Stimulated activated CD8-positive, alpha-beta memory T cell treated with anti-CD3 and anti-CD28 coated beads, Interleukin-12 subunit alpha, Interleukin-12 subunit beta, amount 100 ng/mL, for 24 hours (primary cell): ENCODE measurements around the gene PRKAR1B.
"Not testable (repeated sequence)": the region's sequence is repeated elsewhere in the genome, so short reads cannot be mapped to it uniquely, and the experiment has no call there.

Source experiments
- DNase-seq: peaks from one replicate; pipeline ENCODE4 v3.0.0-alpha.2; 2020; ENCODE audit errors: extremely low read depth

The PRKAR1B gene

GRCh38 chr7:644381-645305 lies 82.4 kb downstream of the PRKAR1B start:
- no peak for DNase-seq

GRCh38 chr7:641966-642365 lies 85.1 kb downstream of the PRKAR1B start:
- no peak for DNase-seq

- no peak for DNase-seq
These were observed 85.8 kb downstream of the PRKAR1B start for GRCh38 chr7:641269-641671.

DNA sequence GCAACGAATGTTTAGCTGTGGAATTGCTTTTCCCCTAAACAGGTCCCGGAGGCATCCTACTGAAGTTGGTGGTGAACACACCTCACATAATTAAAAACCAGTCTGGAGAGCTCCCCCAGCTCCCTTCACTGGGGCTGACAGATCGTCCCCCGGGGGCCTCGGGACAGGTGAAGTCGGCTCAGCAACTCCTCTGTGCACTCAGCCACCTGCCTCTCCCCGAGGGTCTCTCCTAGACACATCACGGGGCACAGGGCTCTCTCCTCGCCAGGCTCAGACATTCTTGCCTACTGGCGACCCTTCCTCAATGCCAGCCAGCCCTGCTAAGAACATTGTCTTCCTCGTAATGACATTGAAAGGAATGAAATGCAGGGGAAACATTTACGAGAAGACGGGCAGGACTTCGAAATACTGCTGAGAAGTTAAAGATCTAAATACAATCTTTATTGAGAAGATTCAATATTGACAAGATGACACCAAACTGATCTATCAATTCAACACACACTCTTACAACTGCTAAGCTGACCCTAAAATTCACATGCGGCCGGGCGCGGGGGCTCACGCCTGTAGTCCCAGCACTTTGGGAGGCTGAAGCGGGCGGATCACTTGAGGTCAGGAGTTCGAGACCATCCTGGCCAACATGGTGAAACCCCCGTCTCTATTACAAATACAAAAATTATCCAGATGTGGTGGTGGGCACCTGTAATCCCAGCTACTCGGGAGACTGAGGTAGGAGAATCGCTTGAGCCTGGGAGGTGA lies 88.6 kb downstream of the PRKAR1B start:
- no peak for DNase-seq

GRCh38 chr7:637826-638225 lies 89.3 kb downstream of the PRKAR1B start:
- no peak for DNase-seq

GRCh38 chr7:636396-636795 lies 90.7 kb downstream of the PRKAR1B start:
- no peak for DNase-seq

GRCh38 chr7:635687-636382 lies 91.2 kb downstream of the PRKAR1B start:
- DNase-seq: not testable (repeated sequence)

DNA sequence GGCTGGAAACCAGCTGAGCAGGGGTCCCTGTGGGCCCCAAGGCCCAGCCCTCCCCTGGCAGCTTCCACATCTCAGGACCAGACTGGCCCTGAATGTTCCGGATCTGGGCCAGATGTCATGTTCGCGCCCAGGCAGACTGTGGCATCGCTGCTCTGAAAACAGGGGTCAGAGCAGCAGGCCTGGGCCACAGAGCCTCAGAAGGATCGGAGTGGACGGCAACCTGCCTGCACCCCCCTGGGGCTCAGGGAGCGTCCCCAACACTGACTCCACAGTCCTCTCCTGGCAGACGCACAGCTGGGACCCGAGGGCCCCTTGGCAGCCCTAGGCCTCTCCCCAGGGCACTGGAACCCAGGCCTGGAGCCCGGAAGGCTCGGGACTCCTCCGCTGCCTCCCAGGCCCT lies 91.9 kb downstream of the PRKAR1B start:
- no peak for DNase-seq

- no peak for DNase-seq
These were observed 93.6 kb downstream of the PRKAR1B start for GRCh38 chr7:633381-634018.

GRCh38 chr7:632831-633210 lies 94.3 kb downstream of the PRKAR1B start:
- DNase-seq: no peak

DNA sequence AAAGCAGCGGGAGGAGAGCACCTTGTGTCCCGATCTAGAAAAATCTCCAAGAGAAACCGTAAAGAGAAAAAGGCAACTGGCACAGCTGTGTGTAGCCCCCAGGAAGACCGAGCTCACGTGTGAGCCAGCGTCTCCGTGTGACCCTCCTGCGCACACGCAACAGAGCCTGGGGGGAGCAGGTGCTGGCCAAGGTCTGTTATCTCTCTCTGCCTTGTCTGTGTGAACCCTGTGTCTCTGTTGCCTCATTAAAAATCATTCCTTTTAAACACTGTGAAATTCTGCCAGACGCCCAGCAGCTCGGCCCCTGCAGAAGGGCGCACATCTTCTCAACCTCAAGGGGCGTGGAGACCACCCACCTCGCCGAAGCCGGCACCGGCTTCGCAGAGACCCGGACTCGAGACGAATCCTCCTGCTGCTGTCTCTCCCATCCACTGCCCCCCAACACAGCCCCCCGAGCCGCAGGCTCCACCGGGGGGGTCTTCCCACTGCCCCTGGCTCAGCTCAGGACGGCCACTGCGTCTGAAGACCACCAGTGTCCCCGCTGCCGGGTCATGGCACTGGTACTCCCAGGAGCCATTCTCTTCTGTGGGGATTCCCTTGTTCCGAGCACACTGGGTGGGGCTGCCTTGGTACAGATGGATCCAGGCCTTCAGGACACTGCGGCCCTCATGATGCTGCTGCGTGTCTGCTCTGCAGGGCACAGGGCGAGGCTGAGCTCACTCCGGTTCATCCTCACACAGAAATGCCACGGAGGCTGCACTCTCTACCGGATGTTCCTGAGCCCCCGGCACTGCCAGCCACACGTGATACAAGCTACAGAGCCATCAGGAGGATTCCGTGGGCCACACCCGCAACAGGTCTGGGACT lies 94.9 kb downstream of the PRKAR1B start:
- DNase-seq: no peak

- DNase-seq: no peak
These were observed 95.8 kb downstream of the PRKAR1B start for GRCh38 chr7:631291-631711.

- no peak for DNase-seq
These were observed 96.5 kb downstream of the PRKAR1B start for GRCh38 chr7:630539-630938.

DNA sequence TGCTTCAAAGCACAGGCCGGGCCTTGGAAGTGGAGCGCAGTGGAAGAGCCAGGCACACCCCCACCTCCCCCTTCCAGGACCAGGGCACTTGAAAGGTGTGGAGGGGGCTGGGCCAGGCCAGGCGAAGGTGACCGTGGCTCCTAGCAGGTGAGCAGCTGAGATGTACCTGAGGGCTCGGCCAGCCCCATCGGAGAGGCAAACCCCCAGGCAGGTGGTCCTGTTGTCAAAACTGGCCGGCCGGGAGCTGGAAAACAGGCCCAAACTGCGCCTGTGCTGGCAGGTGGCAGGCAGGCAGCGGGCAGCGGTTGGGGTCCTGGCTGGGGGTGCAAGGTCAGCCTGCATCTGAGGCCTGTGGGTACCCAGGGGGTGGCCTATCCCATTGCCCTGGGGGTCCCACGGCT lies 97.0 kb downstream of the PRKAR1B start:
- DNase-seq: no peak

DNA sequence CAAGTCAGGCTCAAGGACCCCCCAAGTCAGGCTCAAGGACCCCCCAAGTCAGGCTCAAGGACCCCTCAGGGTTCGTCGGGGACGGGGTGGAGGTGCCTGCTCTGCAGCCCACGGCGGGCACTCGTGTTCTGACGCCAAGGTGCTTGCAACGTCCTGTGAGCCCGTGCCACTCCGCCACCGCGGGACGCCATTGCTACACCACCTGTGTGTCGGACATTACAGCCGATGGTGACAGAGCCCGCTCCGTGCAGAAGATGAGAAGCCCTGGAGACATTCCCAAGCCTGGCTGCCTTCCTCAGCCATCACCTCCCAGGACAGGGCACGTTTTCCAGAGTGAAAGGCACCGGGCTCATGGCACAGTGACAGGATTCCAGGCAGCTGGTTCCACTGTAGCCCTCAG lies 98.3 kb downstream of the PRKAR1B start:
- DNase-seq: no peak

GRCh38 chr7:628402-628763 lies 98.7 kb downstream of the PRKAR1B start:
- DNase-seq: no peak

- no peak for DNase-seq
These were observed 99.2 kb downstream of the PRKAR1B start for GRCh38 chr7:627661-628401.

DNA sequence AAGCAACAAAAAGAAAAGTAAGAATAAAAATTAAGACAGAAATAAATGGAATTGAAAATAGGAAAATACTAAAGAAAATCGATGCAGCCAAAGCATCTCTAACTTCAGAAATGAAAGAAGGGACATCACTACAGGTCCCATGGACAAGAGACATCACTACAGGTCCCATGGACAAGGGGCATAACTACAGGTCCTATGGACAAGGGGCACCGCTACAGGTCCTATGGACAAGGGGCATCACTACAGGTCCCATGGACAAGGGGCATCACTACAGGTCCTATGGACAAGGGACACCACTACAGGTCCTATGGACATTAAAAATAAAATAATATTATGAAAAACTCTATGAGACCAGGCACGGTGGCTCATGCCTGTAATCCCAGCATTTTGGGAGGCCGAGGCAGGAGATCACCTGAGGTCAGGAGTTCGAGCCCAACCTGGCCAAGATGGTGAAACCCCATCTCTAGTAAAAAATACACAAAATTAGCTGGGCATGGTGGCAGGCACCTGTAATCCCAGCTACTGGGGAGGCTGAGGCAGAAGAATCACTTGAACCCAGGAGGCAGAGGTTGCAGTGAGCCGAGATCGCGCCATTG lies 101.6 kb downstream of the PRKAR1B start:
- no peak for DNase-seq

DNA sequence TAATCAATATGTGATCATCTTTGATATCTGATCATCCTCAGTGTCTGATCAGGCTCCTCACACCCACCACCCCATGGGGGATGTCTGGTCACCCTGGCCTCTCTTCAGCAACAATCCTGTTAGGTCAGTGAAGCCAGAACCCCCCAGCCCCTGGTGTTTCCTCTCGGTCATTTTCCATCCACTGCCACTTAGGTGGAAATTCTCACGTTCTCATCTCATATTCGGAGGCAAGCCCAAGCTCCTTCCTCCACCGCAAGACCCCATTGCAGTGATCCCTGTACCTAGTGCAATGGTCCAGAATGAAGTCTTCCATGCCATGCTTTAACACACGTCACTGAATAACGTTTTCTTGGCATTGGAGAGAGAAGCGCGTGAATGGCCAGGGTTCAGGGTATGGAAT lies 103.6 kb downstream of the PRKAR1B start:
- no peak for DNase-seq
